NT2/D1 (cell line): ENCODE measurements around the gene TDRD7.

Experiments used
- YY1 ChIP-seq: IDR thresholded peaks from 2 replicates; pipeline ENCODE4 v1.6.1; 2011; ENCODE audit not compliant: insufficient read length, insufficient read depth
- ZNF274 ChIP-seq: IDR thresholded peaks from 2 replicates; pipeline ENCODE4 v1.6.1; 2011; ENCODE audit warnings: mild to moderate bottlenecking, low read depth, low read length

DNA sequence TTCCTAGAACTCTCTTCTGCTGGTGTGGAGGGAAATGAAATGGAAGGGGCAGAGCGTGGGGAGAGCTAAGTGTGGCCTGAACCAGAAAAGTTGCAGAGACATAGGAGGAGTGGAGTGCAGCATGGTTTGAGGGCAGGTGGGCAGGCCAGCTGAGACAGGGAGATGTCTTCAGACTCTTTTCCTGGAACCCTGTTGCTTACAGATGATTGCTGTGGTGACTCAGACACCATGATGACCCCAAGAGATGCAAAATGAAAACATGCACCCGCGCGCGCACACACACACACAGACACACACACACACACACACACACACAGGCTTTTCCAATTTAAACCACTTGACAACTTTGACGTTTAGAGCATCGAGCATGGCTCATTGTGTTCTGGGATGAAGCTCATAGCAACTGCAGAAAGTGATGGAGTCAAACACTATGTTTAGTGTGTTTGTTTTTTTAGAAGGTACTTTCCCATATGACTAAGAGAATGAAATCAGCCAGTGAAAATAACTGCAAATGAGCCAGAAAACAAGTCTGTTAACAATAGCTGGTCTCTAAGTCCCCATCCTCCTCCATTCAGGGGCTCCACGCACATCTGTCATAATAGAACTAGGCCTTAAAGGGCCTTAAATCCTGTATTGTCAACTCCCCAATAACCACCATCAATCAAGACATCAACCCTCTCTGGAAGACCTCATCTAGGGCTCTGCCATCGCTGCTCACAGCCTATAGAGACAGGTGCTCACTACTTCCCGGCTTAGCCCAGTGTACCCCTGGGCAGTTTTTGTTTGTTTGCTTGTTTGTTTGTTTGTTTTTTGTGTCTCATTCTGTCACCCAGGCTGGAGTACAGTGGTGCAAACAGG lies 99.1 kb downstream of the TDRD7 start:
- TF ChIP-seq YY1: no peak
- TF ChIP-seq ZNF274: no peak
